WTC11 (cell line): ENCODE results near the gene SNX19. TPM values are rescaled to one million over a fixed set of nuclear protein-coding genes. Genes with fewer than 3 reads are reported as not detected.

Experiments used
- E2F1 ChIP-seq: sonication (generic); formaldehyde crosslinking; IDR thresholded peaks from 2 replicates; pipeline ENCODE4 v1.8.0; 2022; ENCODE audit warnings: mild to moderate bottlenecking, missing genetic modification reagents
- ELF4 ChIP-seq: sonication (generic); formaldehyde crosslinking; IDR thresholded peaks from 2 replicates; pipeline ENCODE4 v1.8.1; 2022; ENCODE audit warnings: low read depth, mild to moderate bottlenecking, moderate library complexity, missing genetic modification reagents
- ESRRA ChIP-seq: sonication (generic); formaldehyde crosslinking; IDR thresholded peaks from 2 replicates; pipeline ENCODE4 v1.8.1; 2022; ENCODE audit warnings: mild to moderate bottlenecking, missing genetic modification reagents, borderline replicate concordance
- ETV6 ChIP-seq: sonication (generic); formaldehyde crosslinking; IDR thresholded peaks from 2 replicates; pipeline ENCODE4 v1.8.1; 2022; ENCODE audit warnings: mild to moderate bottlenecking, missing genetic modification reagents
- GRHL2 ChIP-seq: fragments of 250-450 bp; sonication (Bioruptor Pico); IDR thresholded peaks from 2 replicates; pipeline ENCODE4 v1.8.0; 2022; ENCODE audit warnings: mild to moderate bottlenecking, moderate library complexity; ENCODE audit not compliant: insufficient replicate concordance, severe bottlenecking
- JAZF1 ChIP-seq: fragments of 250-450 bp; sonication (Bioruptor Pico); IDR thresholded peaks from 2 replicates; pipeline ENCODE4 v1.9.0; 2021; ENCODE audit warnings: moderate library complexity, mild to moderate bottlenecking, inconsistent platforms
- MLX ChIP-seq: sonication (generic); formaldehyde crosslinking; IDR thresholded peaks from 2 replicates; pipeline ENCODE4 v1.8.1; 2023; ENCODE audit warnings: mild to moderate bottlenecking, missing genetic modification reagents, moderate library complexity
- NFATC4 ChIP-seq: fragments of 250-450 bp; sonication (Bioruptor Pico); IDR thresholded peaks from 2 replicates; pipeline ENCODE4 v1.9.0; 2021; ENCODE audit warnings: mild to moderate bottlenecking
- NFE2L1 ChIP-seq: sonication (generic); formaldehyde crosslinking; IDR thresholded peaks from 2 replicates; pipeline ENCODE4 v1.8.1; 2023; ENCODE audit warnings: missing genetic modification reagents
- NFYB ChIP-seq: sonication (generic); formaldehyde crosslinking; conservative IDR thresholded peaks from 2 replicates; pipeline ENCODE4 v1.8.0; 2022; ENCODE audit warnings: low read depth, missing genetic modification reagents
- NR1H2 ChIP-seq: sonication (generic); formaldehyde crosslinking; IDR thresholded peaks from 2 replicates; pipeline ENCODE4 v1.9.0; 2021; ENCODE audit warnings: mild to moderate bottlenecking, moderate library complexity, missing genetic modification reagents
- OVOL2 ChIP-seq: fragments of 250-450 bp; sonication (Bioruptor Pico); IDR thresholded peaks from 2 replicates; pipeline ENCODE4 v1.9.0; 2021; ENCODE audit warnings: mild to moderate bottlenecking, borderline replicate concordance
- PREB ChIP-seq: sonication (generic); formaldehyde crosslinking; IDR thresholded peaks from 2 replicates; pipeline ENCODE4 v1.8.1; 2022; ENCODE audit warnings: mild to moderate bottlenecking, missing genetic modification reagents, moderate library complexity, borderline replicate concordance
- RORB ChIP-seq: fragments of 250-450 bp; sonication (Bioruptor Pico); IDR thresholded peaks from 2 replicates; pipeline ENCODE4 v1.9.0; 2021; ENCODE audit warnings: mild to moderate bottlenecking
- SMAD3 ChIP-seq: sonication (generic); formaldehyde crosslinking; IDR thresholded peaks from 2 replicates; pipeline ENCODE4 v1.8.0; 2022; ENCODE audit warnings: missing genetic modification reagents, mild to moderate bottlenecking, borderline replicate concordance
- USF1 ChIP-seq: sonication (generic); formaldehyde crosslinking; IDR thresholded peaks from 2 replicates; pipeline ENCODE4 v1.8.0; 2022; ENCODE audit warnings: mild to moderate bottlenecking, missing genetic modification reagents
- ZBTB21 ChIP-seq: sonication (generic); formaldehyde crosslinking; IDR thresholded peaks from 2 replicates; pipeline ENCODE4 v1.8.1; 2023; ENCODE audit warnings: mild to moderate bottlenecking, missing genetic modification reagents, borderline replicate concordance
- ZNF138 ChIP-seq: sonication (generic); formaldehyde crosslinking; conservative IDR thresholded peaks from 2 replicates; pipeline ENCODE4 v1.8.1; 2022; ENCODE audit warnings: mild to moderate bottlenecking, moderate library complexity, missing genetic modification reagents
- ZNF219 ChIP-seq: sonication (generic); formaldehyde crosslinking; IDR thresholded peaks from 2 replicates; pipeline ENCODE4 v1.8.0; 2023; ENCODE audit warnings: missing genetic modification reagents, mild to moderate bottlenecking, borderline replicate concordance
- ZNF232 ChIP-seq: sonication (generic); formaldehyde crosslinking; IDR thresholded peaks from 2 replicates; pipeline ENCODE4 v1.8.0; 2022; ENCODE audit warnings: mild to moderate bottlenecking, missing genetic modification reagents
- ZNF317 ChIP-seq: sonication (generic); formaldehyde crosslinking; IDR thresholded peaks from 2 replicates; pipeline ENCODE4 v1.8.1; 2023; ENCODE audit warnings: low read depth, mild to moderate bottlenecking, moderate library complexity, missing genetic modification reagents, borderline replicate concordance
- ZNF396 ChIP-seq: fragments of 250-450 bp; sonication (Bioruptor Pico); IDR thresholded peaks from 2 replicates; pipeline ENCODE4 v1.8.0; 2021; ENCODE audit warnings: mild to moderate bottlenecking, moderate library complexity, borderline replicate concordance
- ZNF425 ChIP-seq: fragments of 250-450 bp; sonication (Bioruptor Pico); conservative IDR thresholded peaks from 2 replicates; pipeline ENCODE4 v1.9.0; 2021; ENCODE audit warnings: mild to moderate bottlenecking
- total RNA-seq: library from RNA; stranded (reverse); gene quantifications from 3 replicates; pipeline ENCODE4 v1.2.3, GENCODE V29; 2021
- TF ChIP-seq, protein P1 (sequence below): sonication (generic); formaldehyde crosslinking; IDR thresholded peaks from 2 replicates; pipeline ENCODE4 v1.8.0; 2022; ENCODE audit warnings: missing genetic modification reagents
- TF ChIP-seq, protein P2 (sequence below): sonication (generic); formaldehyde crosslinking; IDR thresholded peaks from 2 replicates; pipeline ENCODE4 v1.8.1; 2023; ENCODE audit warnings: mild to moderate bottlenecking, missing genetic modification reagents
- TF ChIP-seq, protein P3 (sequence below): fragments of 250-450 bp; sonication (Bioruptor Pico); IDR thresholded peaks from 2 replicates; pipeline ENCODE4 v2.1.2; 2022; ENCODE audit warnings: mild to moderate bottlenecking, moderate library complexity

The SNX19 gene
- total RNA-seq, 1 experiment from 2014 or later: 25.2 TPM

- TF ChIP-seq PREB (CRISPR knock-in tag): no peak
- 0 out of 2 replicates have a peak, but pooled peaks have one; percentile 39 for TF ChIP-seq SMAD3
- TF ChIP-seq E2F1 (CRISPR knock-in tag): peak; percentile 79
- no peak for TF ChIP-seq GRHL2 (CRISPR knock-in tag)
- TF ChIP-seq ELF4 (CRISPR knock-in tag): no peak
- TF ChIP-seq, protein P1, sequence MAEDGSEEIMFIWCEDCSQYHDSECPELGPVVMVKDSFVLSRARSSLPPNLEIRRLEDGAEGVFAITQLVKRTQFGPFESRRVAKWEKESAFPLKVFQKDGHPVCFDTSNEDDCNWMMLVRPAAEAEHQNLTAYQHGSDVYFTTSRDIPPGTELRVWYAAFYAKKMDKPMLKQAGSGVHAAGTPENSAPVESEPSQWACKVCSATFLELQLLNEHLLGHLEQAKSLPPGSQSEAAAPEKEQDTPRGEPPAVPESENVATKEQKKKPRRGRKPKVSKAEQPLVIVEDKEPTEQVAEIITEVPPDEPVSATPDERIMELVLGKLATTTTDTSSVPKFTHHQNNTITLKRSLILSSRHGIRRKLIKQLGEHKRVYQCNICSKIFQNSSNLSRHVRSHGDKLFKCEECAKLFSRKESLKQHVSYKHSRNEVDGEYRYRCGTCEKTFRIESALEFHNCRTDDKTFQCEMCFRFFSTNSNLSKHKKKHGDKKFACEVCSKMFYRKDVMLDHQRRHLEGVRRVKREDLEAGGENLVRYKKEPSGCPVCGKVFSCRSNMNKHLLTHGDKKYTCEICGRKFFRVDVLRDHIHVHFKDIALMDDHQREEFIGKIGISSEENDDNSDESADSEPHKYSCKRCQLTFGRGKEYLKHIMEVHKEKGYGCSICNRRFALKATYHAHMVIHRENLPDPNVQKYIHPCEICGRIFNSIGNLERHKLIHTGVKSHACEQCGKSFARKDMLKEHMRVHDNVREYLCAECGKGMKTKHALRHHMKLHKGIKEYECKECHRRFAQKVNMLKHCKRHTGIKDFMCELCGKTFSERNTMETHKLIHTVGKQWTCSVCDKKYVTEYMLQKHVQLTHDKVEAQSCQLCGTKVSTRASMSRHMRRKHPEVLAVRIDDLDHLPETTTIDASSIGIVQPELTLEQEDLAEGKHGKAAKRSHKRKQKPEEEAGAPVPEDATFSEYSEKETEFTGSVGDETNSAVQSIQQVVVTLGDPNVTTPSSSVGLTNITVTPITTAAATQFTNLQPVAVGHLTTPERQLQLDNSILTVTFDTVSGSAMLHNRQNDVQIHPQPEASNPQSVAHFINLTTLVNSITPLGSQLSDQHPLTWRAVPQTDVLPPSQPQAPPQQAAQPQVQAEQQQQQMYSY (CRISPR knock-in tag): no peak
- TF ChIP-seq, protein P2, sequence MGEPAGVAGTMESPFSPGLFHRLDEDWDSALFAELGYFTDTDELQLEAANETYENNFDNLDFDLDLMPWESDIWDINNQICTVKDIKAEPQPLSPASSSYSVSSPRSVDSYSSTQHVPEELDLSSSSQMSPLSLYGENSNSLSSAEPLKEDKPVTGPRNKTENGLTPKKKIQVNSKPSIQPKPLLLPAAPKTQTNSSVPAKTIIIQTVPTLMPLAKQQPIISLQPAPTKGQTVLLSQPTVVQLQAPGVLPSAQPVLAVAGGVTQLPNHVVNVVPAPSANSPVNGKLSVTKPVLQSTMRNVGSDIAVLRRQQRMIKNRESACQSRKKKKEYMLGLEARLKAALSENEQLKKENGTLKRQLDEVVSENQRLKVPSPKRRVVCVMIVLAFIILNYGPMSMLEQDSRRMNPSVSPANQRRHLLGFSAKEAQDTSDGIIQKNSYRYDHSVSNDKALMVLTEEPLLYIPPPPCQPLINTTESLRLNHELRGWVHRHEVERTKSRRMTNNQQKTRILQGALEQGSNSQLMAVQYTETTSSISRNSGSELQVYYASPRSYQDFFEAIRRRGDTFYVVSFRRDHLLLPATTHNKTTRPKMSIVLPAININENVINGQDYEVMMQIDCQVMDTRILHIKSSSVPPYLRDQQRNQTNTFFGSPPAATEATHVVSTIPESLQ (CRISPR knock-in tag): no peak
- TF ChIP-seq ZNF425 (CRISPR knock-in tag): no peak
- TF ChIP-seq ZNF232 (CRISPR knock-in tag): peak; percentile 86
- no peak; the same call in 1 of the 2 replicates for TF ChIP-seq NR1H2 (CRISPR knock-in tag)
- TF ChIP-seq ZNF138: 0 out of 2 replicates have a peak, but pooled peaks have one; percentile 62
- TF ChIP-seq NFE2L1: peak; percentile 61; the same call in 1 of the 2 replicates
- TF ChIP-seq, protein P3, sequence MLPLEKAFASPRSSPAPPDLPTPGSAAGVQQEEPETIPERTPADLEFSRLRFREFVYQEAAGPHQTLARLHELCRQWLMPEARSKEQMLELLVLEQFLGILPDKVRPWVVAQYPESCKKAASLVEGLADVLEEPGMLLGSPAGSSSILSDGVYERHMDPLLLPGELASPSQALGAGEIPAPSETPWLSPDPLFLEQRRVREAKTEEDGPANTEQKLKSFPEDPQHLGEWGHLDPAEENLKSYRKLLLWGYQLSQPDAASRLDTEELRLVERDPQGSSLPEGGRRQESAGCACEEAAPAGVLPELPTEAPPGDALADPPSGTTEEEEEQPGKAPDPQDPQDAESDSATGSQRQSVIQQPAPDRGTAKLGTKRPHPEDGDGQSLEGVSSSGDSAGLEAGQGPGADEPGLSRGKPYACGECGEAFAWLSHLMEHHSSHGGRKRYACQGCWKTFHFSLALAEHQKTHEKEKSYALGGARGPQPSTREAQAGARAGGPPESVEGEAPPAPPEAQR (CRISPR knock-in tag): no peak
- TF ChIP-seq RORB (CRISPR knock-in tag): no peak
- no peak for TF ChIP-seq ZNF396 (CRISPR knock-in tag)
- peak; percentile 25; the same call in 1 of the 2 replicates for TF ChIP-seq ESRRA
- no peak for TF ChIP-seq OVOL2 (CRISPR knock-in tag)
- no peak for TF ChIP-seq ZNF219 (CRISPR knock-in tag)
- peak; percentile 27; the same call in 1 of the 2 replicates for TF ChIP-seq ZBTB21 (CRISPR knock-in tag)
- TF ChIP-seq ETV6 (CRISPR knock-in tag): peak; percentile 95
- TF ChIP-seq USF1 (CRISPR knock-in tag): peak; percentile 37; the same call in 1 of the 2 replicates
- no peak for TF ChIP-seq NFATC4 (CRISPR knock-in tag)
- TF ChIP-seq ZNF317 (CRISPR knock-in tag): no peak
- TF ChIP-seq NFYB (CRISPR knock-in tag): no peak
- peak; percentile 63; the same call in 1 of the 2 replicates for TF ChIP-seq MLX (CRISPR knock-in tag)
- no peak for TF ChIP-seq JAZF1
Measured at GRCh38 chr11:130916238-130916855, at the start of gene SNX19 (continued).
